ENCODE results near the gene SYCE1L. TPM values are rescaled to one million over a fixed set of nuclear protein-coding genes. Genes with fewer than 3 reads are reported as not detected.

Gene SYCE1L
- total RNA-seq, 4 donors from 2014 or later, result 0.67 to 2.6 (median 1.2) TPM; not detected in 1

GRCh38 chr16:77219437-77219836, 20.2 kb downstream of the SYCE1L start:
- TF ChIP-seq CTCF (IDR thresholded peaks at IDR 0.05) (no peak), EP300 (IDR thresholded peaks at IDR 0.05) (no peak), POLR2AphosphoS5 (IDR thresholded peaks at IDR 0.05) (no peak), POLR2A (IDR thresholded peaks at IDR 0.05) (no peak)
- H3K4me1 ChIP-seq, result no peaks in the 10 kb centered on the region
- no peak overlapping the region for H3K4me3 ChIP-seq
- no peaks in the 10 kb centered on the region for H3K36me3 ChIP-seq
- no peak overlapping the region for H3K27ac ChIP-seq
- ATAC-seq, result no peak
- H3K9me3 ChIP-seq, result no peaks in the 10 kb centered on the region
- H3K27me3 ChIP-seq, result peaks cover 8% of the 10 kb centered on the region
- 89 to 92% methylated on average over 2 to 3 of the region's 3 CpGs for WGBS, 2 donors (ENCODE audit: low coverage in 1 of 2)

GRCh38 chr16:77220427-77220826, 21.2 kb downstream of the SYCE1L start:
- WGBS, 2 donors (ENCODE audit: low coverage in 1 of 2), result 0% methylated on average over 2 of the region's 3 CpGs; no CpG with 5 or more reads in 1 of the 2 donors
- Histone ChIP-seq H3K27me3 (peaks cover 8% of the 10 kb centered on the region), H3K9me3 (no peaks in the 10 kb centered on the region), H3K4me1 (no peaks in the 10 kb centered on the region), H3K27ac (no peak overlapping the region), H3K4me3 (no peak overlapping the region), H3K36me3 (no peaks in the 10 kb centered on the region)
- TF ChIP-seq EP300 (IDR thresholded peaks at IDR 0.05), result no peak
- no peak for TF ChIP-seq POLR2AphosphoS5 (IDR thresholded peaks at IDR 0.05)
- TF ChIP-seq CTCF (IDR thresholded peaks at IDR 0.05), result no peak
- no peak for TF ChIP-seq POLR2A (IDR thresholded peaks at IDR 0.05)
- no peak for ATAC-seq

- Histone ChIP-seq H3K27ac (no peak overlapping the region), H3K36me3 (no peaks in the 10 kb centered on the region), H3K9me3 (no peaks in the 10 kb centered on the region), H3K27me3 (peaks cover 8% of the 10 kb centered on the region), H3K4me3 (no peak overlapping the region), H3K4me1 (no peaks in the 10 kb centered on the region)
- ATAC-seq, result no peak
- WGBS, 2 donors (ENCODE audit: low coverage in 1 of 2), result 84 to 94% methylated on average over 2 to 4 of the region's 4 CpGs
- no peak for TF ChIP-seq POLR2A (IDR thresholded peaks at IDR 0.05)
- TF ChIP-seq CTCF (IDR thresholded peaks at IDR 0.05), result no peak
- no peak for TF ChIP-seq POLR2AphosphoS5 (IDR thresholded peaks at IDR 0.05)
- no peak for TF ChIP-seq EP300 (IDR thresholded peaks at IDR 0.05)
Measured at GRCh38 chr16:77221482-77221881, 22.3 kb downstream of the SYCE1L start.

- no peaks in the 10 kb centered on the region for H3K4me1 ChIP-seq
- H3K9me3 ChIP-seq, result no peaks in the 10 kb centered on the region
- H3K27me3 ChIP-seq, result peaks cover 13% of the 10 kb centered on the region
- WGBS, 2 donors (ENCODE audit: low coverage in 1 of 2), result 64 to 80% methylated on average over 1 to 8 of the region's 10 CpGs
- H3K36me3 ChIP-seq, result no peaks in the 10 kb centered on the region
- H3K4me3 ChIP-seq, result no peak overlapping the region
- ATAC-seq, result no peak
- H3K27ac ChIP-seq, result no peak overlapping the region
- TF ChIP-seq CTCF (IDR thresholded peaks at IDR 0.05) (no peak), POLR2A (IDR thresholded peaks at IDR 0.05) (no peak), POLR2AphosphoS5 (IDR thresholded peaks at IDR 0.05) (no peak), EP300 (IDR thresholded peaks at IDR 0.05) (no peak)
Measured at GRCh38 chr16:77223184-77223583, 24.0 kb downstream of the SYCE1L start.

GRCh38 chr16:77225182-77225581, 26.0 kb downstream of the SYCE1L start:
- Histone ChIP-seq H3K4me1 (no peaks in the 10 kb centered on the region), H3K9me3 (no peaks in the 10 kb centered on the region), H3K4me3 (no peak overlapping the region), H3K27me3 (peaks cover 21% of the 10 kb centered on the region), H3K27ac (no peak overlapping the region), H3K36me3 (no peaks in the 10 kb centered on the region)
- TF ChIP-seq EP300 (IDR thresholded peaks at IDR 0.05) (no peak), POLR2AphosphoS5 (IDR thresholded peaks at IDR 0.05) (no peak), CTCF (IDR thresholded peaks at IDR 0.05) (no peak), POLR2A (IDR thresholded peaks at IDR 0.05) (no peak)
- 95% methylated on average over 2 of the region's 3 CpGs; no CpG with 5 or more reads in 1 of the 2 donors for WGBS, 2 donors (ENCODE audit: low coverage in 1 of 2)
- ATAC-seq, result no peak

All from gastroesophageal sphincter (tissue), 4 donors.